ENCODE results near the gene CFAP107. TPM values are rescaled to one million over a fixed set of nuclear protein-coding genes. Genes with fewer than 3 reads are reported as not detected.

Gene CFAP107
- total and polyA plus RNA-seq, 2 of the 13 experiments (the other 11 are each of a cell fraction or from before 2014, with no cell fraction given), result not detected

DNA sequence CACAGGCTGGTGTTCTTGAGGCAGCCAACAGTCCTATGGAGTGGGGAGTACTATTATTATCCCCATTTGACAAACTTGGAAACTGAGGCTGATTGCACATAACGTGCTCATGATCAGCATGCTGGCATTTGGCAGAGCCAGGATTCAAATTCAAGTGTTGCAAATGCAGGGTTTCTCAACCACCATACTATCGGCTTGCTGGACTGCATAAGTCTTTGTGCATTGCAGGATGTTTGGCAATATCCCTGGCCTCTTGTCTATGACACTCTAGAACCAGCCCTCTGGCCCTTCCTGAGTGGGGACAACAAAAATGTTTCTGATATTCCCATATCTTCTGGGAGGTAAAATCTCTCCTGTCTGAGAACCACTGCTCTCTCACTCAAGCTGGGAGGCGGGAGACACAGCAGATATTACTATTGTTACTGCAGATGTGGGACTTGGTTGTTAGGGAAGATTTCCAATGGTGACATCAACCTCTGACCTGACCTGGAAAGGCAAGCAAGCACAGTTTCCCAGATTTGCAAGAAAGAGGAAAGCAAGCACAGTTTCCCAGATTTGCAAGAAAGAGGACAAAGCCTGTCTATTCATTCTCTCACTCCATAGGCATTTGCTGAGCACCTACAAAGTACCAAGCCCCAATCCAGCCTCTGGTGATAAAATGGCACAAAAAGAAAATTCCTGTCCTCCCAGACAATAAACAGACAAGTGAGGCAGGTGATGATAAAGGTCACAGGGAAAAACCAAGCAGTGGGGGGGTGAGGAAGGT lies 31.1 kb upstream of the CFAP107 start:
- Histone ChIP-seq H3K27me3 (ENCODE audit: control insufficient read depth in 1 of 2, insufficient read depth in 2 of 2, low read length in 2 of 2) (peaks cover 1 to 24% of the 10 kb centered on the region in 2 experiments; a peak in 4 of 5 replicates), H3K9ac (ENCODE audit: insufficient read depth, low read depth, low read length) (no peak overlapping the region), H3K4me2 (ENCODE audit: low read depth, low read length) (no peak overlapping the region), H2AFZ (ENCODE audit: low read length) (no peak overlapping the region), H3K36me3 (replicated peaks in 1 of 2; ENCODE audit: control insufficient read depth in 1 of 2, insufficient read depth in 2 of 2, low read length in 2 of 2) (no peaks in the 10 kb centered on the region), H3K4me3 (replicated peaks in 1 of 3; ENCODE audit: insufficient read depth in 1 of 3, low read depth in 2 of 3, low read length in 3 of 3) (no peak overlapping the region), H3K9me3 (ENCODE audit: low read length) (no peaks in the 10 kb centered on the region), H4K20me1 (ENCODE audit: insufficient read depth, low read length) (no peaks in the 10 kb centered on the region), H3K4me1 (ENCODE audit: insufficient read depth, low read length) (no peaks in the 10 kb centered on the region), H3K27ac (ENCODE audit: extremely low read length, insufficient read depth, low read length) (no peak overlapping the region), H3K79me2 (ENCODE audit: insufficient read depth, low read length) (no peaks in the 10 kb centered on the region)
- intact Hi-C loops (cut with micrococcal nuclease; ENCODE audit: unreplicated experiment) (no loop called here), in situ Hi-C loops (cut with HindIII; ENCODE audit: extremely low pct_ligation_motif_present, low pct_unique_long_range_greater_than_20kb) (no loop called here)
- TF ChIP-seq MLX (CRISPR knock-in tag; IDR thresholded peaks at IDR 0.05), result no peak
- TF ChIP-seq ZNF10 (CRISPR knock-in tag; IDR thresholded peaks at IDR 0.05; ENCODE audit: borderline replicate concordance, low read depth), result no peak
- TF ChIP-seq ISX (CRISPR knock-in tag; conservative IDR thresholded peaks at IDR 0.05), result no peak
- TF ChIP-seq MYNN (CRISPR knock-in tag; IDR thresholded peaks at IDR 0.05; ENCODE audit: low read depth), result no peak
- TF ChIP-seq ZBTB37 (CRISPR knock-in tag; IDR thresholded peaks at IDR 0.05), result no peak
- TF ChIP-seq HMG20A (CRISPR knock-in tag; IDR thresholded peaks at IDR 0.05; ENCODE audit: borderline replicate concordance), result no peak
- TF ChIP-seq HMGA1 (CRISPR knock-in tag; conservative IDR thresholded peaks at IDR 0.05), result no peak
- TF ChIP-seq, protein P1, sequence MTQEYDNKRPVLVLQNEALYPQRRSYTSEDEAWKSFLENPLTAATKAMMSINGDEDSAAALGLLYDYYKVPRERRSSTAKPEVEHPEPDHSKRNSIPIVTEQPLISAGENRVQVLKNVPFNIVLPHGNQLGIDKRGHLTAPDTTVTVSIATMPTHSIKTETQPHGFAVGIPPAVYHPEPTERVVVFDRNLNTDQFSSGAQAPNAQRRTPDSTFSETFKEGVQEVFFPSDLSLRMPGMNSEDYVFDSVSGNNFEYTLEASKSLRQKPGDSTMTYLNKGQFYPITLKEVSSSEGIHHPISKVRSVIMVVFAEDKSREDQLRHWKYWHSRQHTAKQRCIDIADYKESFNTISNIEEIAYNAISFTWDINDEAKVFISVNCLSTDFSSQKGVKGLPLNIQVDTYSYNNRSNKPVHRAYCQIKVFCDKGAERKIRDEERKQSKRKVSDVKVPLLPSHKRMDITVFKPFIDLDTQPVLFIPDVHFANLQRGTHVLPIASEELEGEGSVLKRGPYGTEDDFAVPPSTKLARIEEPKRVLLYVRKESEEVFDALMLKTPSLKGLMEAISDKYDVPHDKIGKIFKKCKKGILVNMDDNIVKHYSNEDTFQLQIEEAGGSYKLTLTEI (CRISPR knock-in tag; conservative IDR thresholded peaks at IDR 0.05), result no peak
- TF ChIP-seq THAP11 (CRISPR knock-in tag; IDR thresholded peaks at IDR 0.05), result no peak
- no peak for TF ChIP-seq MIER3 (CRISPR knock-in tag; IDR thresholded peaks at IDR 0.05; ENCODE audit: borderline replicate concordance)
- no peak for TF ChIP-seq ZNF331 (CRISPR knock-in tag; IDR thresholded peaks at IDR 0.05)
- FAIRE-seq (no peak), ATAC-seq (no peak), DNase-seq (ENCODE audit: low spot score) (no peak)
- WGBS (ENCODE audit: low lambda C conversion rate), result 0% methylated on average over 2 of the region's 3 CpGs
- BruUV-seq (replicated peaks), result no TSS peak
- CTCF ChIA-PET (ENCODE audit: low intra/inter-chr PET ratio, low total read pairs), result no interaction called here
- POLR2A ChIA-PET, result no interaction called here
